ENCODE data around the gene LRR1. TPM values are rescaled to one million over a fixed set of nuclear protein-coding genes. Genes with fewer than 3 reads are reported as not detected.

The LRR1 gene
- total and polyA plus RNA-seq, 4 donors: 3.7 to 23.2 (median 4.1) TPM

- no peak for TF ChIP-seq RXRA (IDR thresholded peaks at IDR 0.05)
- no peak for TF ChIP-seq SP1 (IDR thresholded peaks at IDR 0.05)
- no peak for TF ChIP-seq FOXA2 (IDR thresholded peaks at IDR 0.05)
- TF ChIP-seq TAF1 (conservative IDR thresholded peaks at IDR 0.05): no peak
- TF ChIP-seq, protein P1, sequence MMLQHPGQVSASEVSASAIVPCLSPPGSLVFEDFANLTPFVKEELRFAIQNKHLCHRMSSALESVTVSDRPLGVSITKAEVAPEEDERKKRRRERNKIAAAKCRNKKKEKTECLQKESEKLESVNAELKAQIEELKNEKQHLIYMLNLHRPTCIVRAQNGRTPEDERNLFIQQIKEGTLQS (IDR thresholded peaks at IDR 0.05): no peak
- TF ChIP-seq, protein P2, sequence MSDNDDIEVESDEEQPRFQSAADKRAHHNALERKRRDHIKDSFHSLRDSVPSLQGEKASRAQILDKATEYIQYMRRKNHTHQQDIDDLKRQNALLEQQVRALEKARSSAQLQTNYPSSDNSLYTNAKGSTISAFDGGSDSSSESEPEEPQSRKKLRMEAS (IDR thresholded peaks at IDR 0.05): no peak
- no peak for TF ChIP-seq HNF4G (IDR thresholded peaks at IDR 0.05)
- TF ChIP-seq, protein P3, sequence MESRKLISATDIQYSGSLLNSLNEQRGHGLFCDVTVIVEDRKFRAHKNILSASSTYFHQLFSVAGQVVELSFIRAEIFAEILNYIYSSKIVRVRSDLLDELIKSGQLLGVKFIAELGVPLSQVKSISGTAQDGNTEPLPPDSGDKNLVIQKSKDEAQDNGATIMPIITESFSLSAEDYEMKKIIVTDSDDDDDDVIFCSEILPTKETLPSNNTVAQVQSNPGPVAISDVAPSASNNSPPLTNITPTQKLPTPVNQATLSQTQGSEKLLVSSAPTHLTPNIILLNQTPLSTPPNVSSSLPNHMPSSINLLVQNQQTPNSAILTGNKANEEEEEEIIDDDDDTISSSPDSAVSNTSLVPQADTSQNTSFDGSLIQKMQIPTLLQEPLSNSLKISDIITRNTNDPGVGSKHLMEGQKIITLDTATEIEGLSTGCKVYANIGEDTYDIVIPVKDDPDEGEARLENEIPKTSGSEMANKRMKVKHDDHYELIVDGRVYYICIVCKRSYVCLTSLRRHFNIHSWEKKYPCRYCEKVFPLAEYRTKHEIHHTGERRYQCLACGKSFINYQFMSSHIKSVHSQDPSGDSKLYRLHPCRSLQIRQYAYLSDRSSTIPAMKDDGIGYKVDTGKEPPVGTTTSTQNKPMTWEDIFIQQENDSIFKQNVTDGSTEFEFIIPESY (IDR thresholded peaks at IDR 0.05): no peak
- no peak for TF ChIP-seq RAD21 (IDR thresholded peaks at IDR 0.05)
- TF ChIP-seq HNF4A (conservative IDR thresholded peaks at IDR 0.05): no peak
- Histone ChIP-seq H3K4me3 (ENCODE audit: low read depth in 1 of 3, low read length in 3 of 3) (no peak overlapping the region), H3K9ac (ENCODE audit: low read depth in 1 of 2, low read length in 2 of 2) (no peak overlapping the region), H3K9me3 (ENCODE audit: control insufficient read depth in 4 of 4, low read length in 3 of 4) (no peaks in the 10 kb centered on the region), H3K36me3 (ENCODE audit: control insufficient read depth in 4 of 4, insufficient read depth in 3 of 4, low read depth in 1 of 4, low read length in 3 of 4) (peaks cover 0 to 10% (median 9%) of the 10 kb centered on the region in 4 donors), H3K4me1 (ENCODE audit: control insufficient read depth in 4 of 4, insufficient read depth in 4 of 4, low read length in 3 of 4) (peaks cover 0 to 4% (median 0%) of the 10 kb centered on the region in 4 donors), H3K27ac (ENCODE audit: low read depth in 1 of 2, low read length in 2 of 2) (no peak overlapping the region), H3K27me3 (ENCODE audit: control insufficient read depth in 4 of 4, insufficient read depth in 4 of 4, low read length in 3 of 4) (no peaks in the 10 kb centered on the region)
- DNase-seq (ENCODE audit: low spot score): no peak
- 71% methylated on average over 5 of the region's 5 CpGs for WGBS
Observed at GRCh38 chr14:49574038-49574437, 24.7 kb upstream of the LRR1 start.

DNA sequence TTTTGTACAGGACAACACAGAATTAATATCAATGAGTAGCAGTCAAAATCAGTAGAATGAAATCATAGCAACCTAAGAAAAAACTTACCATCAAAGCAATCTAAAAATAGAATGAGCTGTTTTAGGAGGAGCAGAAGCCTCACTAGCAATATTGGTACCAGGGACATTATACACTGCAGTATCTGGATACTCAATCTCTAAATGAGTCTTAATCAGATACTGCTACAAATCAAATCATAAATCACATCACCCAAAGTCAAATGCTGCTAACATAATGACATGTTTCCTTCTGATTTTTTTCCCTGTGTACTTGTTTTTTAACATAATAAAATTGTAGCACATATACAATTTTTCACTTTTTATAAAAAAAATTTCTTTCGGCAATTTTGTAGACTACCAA, 20.6 kb upstream of the LRR1 start:
- Histone ChIP-seq H3K4me3 (ENCODE audit: low read depth in 1 of 3, low read length in 3 of 3) (no peak overlapping the region), H3K9ac (ENCODE audit: low read depth in 1 of 2, low read length in 2 of 2) (no peak overlapping the region), H3K9me3 (ENCODE audit: control insufficient read depth in 4 of 4, low read length in 3 of 4) (no peaks in the 10 kb centered on the region), H3K27me3 (ENCODE audit: control insufficient read depth in 4 of 4, insufficient read depth in 4 of 4, low read length in 3 of 4) (no peaks in the 10 kb centered on the region), H3K27ac (ENCODE audit: low read depth in 1 of 2, low read length in 2 of 2) (no peak overlapping the region), H3K36me3 (ENCODE audit: control insufficient read depth in 4 of 4, insufficient read depth in 3 of 4, low read depth in 1 of 4, low read length in 3 of 4) (peaks cover under 1 to 22% (median 17%) of the 10 kb centered on the region in 4 donors), H3K4me1 (ENCODE audit: control insufficient read depth in 4 of 4, insufficient read depth in 4 of 4, low read length in 3 of 4) (peaks cover 0 to 9% (median under 1%) of the 10 kb centered on the region in 4 donors)
- DNase-seq (ENCODE audit: low spot score): no peak
- 98% methylated on average over 1 of the region's 1 CpG for WGBS
- TF ChIP-seq TAF1 (conservative IDR thresholded peaks at IDR 0.05): no peak

DNA sequence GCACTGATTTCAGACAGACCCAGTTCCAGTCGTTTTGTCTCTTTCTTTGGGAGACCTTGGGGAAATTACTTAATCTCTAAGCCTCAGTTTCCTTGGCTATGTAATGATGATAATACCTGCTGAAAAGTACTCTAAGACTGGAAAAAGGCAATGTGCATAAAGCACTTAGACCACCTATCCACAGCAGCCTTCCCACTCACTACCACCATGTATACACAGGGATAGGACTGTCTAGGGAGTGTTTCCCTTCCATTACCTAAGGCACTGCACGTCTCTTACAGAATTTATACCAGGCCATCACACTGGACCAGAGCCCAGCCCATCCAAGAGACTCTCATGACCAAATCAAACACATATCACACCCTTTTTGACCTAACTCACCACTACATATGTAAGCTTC, 18.9 kb upstream of the LRR1 start:
- WGBS: 92% methylated on average over 2 of the region's 2 CpGs
- Histone ChIP-seq H3K27ac (ENCODE audit: low read depth in 1 of 2, low read length in 2 of 2) (no peak overlapping the region), H3K4me3 (ENCODE audit: low read depth in 1 of 3, low read length in 3 of 3) (no peak overlapping the region), H3K9ac (ENCODE audit: low read depth in 1 of 2, low read length in 2 of 2) (no peak overlapping the region), H3K9me3 (ENCODE audit: control insufficient read depth in 4 of 4, low read length in 3 of 4) (no peaks in the 10 kb centered on the region), H3K27me3 (ENCODE audit: control insufficient read depth in 4 of 4, insufficient read depth in 4 of 4, low read length in 3 of 4) (no peaks in the 10 kb centered on the region), H3K36me3 (ENCODE audit: control insufficient read depth in 4 of 4, insufficient read depth in 3 of 4, low read depth in 1 of 4, low read length in 3 of 4) (peaks cover 3 to 31% (median 26%) of the 10 kb centered on the region in 4 donors), H3K4me1 (ENCODE audit: control insufficient read depth in 4 of 4, insufficient read depth in 4 of 4, low read length in 3 of 4) (peaks cover 3 to 16% (median 6%) of the 10 kb centered on the region in 4 donors)
- no peak for TF ChIP-seq RAD21 (IDR thresholded peaks at IDR 0.05)
- no peak for TF ChIP-seq FOXA2 (IDR thresholded peaks at IDR 0.05)
- TF ChIP-seq, protein P2 (IDR thresholded peaks at IDR 0.05): no peak
- no peak for TF ChIP-seq FOXA1 (IDR thresholded peaks at IDR 0.05)
- no peak for DNase-seq (ENCODE audit: low spot score)
